Kasumi-1 (cell line): ENCODE results near the gene SEMA3D.
"Not testable (repeated sequence)": the region's sequence is repeated elsewhere in the genome, so short reads cannot be mapped to it uniquely, and the experiment has no call there.

Experiments
- DNase-seq, 2 experiments: peaks; one replicate each; lab custom pipeline; 2025; lab: John Stamatoyannopoulos, UW

The SEMA3D gene

DNA sequence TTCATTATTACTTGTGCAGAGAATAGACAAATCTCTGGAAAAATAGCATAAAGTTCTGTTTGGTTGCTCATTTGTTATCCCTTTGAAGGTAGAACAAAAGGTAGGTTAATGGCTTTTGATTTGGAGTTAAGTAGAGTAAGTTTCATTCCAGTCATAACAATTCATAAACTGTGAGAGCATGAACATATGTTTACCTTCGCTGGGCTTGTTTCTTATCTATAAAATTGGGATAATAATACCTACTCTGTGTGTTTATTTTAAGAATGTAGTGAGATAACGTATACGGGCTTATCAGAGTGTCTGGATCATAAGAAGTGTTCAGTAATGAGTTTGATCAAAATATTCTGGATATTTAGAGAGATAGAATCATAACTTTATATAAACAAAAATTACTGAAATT is 155.4 kb downstream of the SEMA3D start:
- no peak for DNase-seq

DNA sequence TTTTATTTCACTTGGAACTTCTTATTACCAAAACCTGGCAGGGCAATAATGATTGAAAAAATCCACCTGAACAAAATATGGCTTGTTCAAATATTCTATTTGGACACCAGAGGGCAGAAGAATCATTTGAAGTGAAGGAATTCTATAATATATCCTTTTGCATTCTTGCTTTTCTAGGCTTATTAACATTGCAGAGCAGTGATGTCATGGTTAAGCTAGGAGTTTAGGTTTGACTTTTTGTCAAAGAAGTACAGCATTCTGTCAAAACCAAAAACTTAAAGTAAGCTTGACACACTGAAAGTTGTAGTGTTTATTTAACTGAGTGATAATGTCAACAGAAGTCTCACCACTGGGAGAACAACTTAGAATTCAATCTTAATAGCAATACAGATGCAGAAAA is 156.0 kb downstream of the SEMA3D start:
- DNase-seq = peak; percentile 39 to 63

DNA sequence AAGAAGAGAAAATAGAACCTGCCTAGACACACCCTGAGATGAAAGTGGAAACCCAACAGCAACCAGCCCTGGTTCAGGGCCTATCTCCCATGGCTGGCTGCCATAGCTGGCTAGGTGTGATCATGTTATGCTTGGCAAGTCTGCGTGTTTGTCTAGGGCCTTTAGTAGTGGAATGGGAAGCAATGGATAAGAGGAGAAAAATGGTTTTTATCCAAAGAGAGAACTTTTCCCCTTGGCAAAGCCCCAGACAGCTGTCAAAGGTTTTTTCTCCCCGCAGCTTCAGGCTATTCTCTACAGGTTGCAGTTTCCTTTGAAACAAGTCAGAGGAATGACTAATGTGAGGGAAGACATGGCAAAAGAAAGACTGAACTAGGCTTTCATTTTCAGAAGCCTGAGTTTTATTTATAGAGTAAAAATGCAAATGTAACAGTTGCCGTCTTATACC is 161.5 kb downstream of the SEMA3D start:
- no peak for DNase-seq

DNA sequence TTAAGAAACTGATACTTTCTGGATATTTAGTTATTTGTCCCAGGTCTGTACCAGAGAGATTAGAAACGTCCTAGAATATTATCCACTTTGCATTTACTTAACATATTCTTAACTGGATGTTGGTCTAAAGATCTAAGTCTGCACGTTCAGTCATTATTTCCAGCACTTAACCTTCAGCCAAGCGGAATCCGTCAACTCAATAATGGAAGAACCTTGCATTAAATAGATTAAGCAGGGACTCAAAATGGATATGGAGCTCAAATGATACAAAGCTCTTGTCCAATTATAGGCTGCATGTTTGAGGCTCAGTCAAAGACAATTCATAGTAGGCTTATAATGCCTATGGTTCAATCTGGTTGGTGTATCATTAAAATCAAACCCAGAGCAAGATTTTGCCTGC is 162.9 kb downstream of the SEMA3D start:
- DNase-seq = no peak

DNA sequence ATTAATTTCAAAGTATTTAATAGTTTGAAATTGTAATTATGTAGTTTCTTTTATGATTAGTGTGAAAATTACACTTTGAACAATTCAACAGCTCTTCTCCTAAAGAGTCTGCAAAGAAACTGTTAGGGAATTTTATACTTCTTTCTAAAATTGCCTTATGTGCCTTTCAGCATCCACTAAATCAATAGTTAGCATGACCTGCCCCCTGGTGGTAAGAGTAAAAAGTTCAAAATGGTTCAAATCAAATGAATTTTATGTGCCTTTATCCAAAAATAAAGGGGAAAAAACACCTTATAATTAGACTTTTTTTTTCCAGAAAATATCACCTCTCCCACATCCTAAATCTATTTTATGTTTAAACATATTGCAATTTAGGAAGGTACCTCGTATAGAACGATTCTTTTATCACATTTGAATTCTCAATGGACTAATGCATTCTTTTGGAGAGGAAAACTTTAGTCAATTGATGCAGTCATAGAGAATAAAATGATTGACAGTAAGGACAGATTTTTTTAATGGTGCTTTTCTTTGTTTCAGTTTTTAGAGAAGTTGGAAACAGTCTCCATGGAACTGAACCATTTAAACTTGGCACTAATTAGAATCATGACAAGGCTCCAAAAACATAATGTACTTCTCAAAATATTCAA is 163.7 kb downstream of the SEMA3D start:
- peak; percentile 48 to 60 for DNase-seq

DNA sequence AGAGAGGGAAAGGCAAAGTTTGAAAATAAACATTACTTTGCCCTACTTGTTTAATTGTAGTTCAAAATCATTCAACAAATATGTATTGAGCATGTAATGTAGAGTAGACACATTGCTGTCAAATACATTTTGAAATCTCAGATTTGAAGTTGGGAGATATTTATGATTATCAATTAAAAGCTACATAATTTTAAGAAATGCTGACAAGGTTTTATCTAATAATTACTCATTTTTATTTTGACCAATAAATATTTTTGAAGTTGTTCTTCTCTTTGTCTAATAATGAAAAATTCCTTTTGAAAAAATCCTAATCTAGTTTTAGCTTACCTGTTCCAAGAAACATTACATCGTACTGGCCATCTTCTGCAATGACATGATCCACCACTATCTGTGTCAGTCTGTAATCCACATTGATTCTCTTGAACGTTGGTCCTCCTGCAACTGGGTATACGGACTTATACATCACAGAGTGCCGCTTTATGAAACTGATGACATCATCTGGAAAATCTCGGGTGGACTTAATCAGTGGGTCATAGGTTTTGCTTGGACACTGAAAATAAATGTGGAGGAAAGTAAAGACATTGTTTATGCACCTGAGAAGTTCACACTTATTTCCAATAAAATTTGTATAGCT is 164.7 kb downstream of the SEMA3D start:
- no peak for DNase-seq

DNA sequence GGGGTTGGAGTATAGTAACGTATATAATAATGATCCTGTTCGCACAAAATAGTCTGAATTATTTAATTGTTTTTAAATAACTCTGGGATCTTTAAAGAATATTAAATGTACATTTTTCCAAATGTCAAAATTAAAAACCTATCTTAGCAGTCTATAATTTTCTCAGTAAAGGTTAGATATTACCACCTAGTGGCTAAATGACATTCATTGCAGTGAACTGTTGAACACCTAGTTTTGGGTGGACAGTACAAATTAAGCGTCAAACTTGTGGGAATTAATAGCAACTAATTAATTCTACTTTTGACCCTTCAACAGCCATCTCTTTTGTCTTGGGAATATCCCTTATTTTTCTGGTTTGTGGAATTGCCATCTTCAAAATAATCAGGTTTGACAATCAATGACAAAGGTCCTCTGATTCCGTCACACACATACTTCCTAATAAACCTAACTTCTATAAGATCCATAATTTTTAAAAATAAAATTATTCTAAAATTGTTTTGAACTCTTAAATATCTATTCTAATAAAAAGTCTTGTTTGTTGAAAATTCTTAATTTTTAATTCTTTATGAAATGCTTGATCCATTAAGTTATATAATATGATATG is 165.7 kb downstream of the SEMA3D start:
- peak; percentile 33 to 56 for DNase-seq

DNA sequence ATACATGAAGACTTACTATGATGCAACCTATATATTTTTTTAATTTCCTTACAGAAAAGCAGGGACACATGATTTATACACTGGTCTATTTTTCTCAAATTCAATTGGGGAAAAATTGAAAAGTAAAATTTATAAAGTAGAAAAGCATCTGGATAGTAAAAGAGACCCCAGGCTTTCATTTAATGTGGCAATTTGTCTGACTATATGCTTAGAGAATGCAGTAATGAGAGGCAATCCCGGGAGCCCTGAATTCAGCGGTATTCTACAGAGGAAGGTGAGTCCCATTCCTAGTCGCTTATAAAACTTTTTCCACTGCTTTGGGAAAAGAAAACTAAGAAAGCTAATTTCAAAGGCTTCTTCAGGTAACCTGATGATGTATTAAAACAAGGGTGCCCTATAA is 167.1 kb downstream of the SEMA3D start:
- DNase-seq = no peak

DNA sequence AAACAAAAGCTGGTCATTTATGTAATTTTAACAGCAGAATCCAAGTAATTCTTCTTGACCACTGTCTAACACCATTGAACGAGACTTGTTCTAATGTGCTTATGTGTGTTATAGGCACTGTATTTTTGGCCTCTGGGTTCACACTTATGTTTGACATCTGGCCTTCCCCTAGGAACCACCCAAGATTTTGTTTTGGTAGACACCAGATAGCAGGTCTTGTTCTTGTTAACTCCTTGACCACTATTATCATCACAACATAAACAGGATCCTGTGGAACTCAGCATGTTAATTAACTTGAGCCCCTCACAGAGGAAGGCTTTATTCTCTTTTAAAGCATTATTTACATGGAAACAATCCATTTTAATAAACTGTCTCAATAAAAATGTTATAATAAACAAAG is 167.7 kb downstream of the SEMA3D start:
- no peak for DNase-seq

DNA sequence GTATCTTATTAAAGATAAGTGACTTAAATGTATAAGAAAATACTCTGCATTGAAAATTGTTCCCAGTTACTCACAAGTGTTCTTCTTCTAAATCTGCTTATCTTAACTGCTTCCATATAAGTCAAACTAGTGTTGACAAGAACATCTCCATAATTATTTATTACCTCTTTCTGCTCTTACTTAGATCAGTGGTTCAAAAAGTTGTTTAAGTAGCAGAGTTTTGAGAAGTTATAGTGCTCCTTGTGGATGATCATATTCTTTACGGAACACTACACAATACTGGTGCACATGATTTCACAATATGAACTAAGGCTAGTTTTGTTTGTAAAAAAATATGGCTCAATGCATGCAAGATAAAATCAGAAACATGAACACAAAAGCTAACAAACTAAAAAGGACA is 168.4 kb downstream of the SEMA3D start:
- DNase-seq = no peak

DNA sequence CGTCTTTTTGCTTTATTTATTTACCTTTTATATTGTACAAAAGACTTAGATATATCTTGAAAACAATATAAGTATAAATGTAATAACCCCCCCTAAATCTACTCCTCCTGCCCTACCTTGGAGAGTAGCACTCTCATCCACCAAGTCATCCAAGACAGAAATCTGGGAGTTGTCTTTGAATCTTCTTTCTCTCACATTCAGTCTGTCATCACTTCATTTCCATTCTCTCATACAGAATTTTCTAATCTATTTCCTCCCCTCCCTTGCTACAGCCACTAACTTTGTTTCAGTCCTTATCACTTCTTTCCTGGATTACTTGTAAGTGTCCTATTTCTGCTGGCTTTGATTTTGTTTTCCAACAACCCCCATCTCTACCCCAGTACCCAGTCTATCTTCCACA is 170.6 kb downstream of the SEMA3D start:
- no peak for DNase-seq

DNA sequence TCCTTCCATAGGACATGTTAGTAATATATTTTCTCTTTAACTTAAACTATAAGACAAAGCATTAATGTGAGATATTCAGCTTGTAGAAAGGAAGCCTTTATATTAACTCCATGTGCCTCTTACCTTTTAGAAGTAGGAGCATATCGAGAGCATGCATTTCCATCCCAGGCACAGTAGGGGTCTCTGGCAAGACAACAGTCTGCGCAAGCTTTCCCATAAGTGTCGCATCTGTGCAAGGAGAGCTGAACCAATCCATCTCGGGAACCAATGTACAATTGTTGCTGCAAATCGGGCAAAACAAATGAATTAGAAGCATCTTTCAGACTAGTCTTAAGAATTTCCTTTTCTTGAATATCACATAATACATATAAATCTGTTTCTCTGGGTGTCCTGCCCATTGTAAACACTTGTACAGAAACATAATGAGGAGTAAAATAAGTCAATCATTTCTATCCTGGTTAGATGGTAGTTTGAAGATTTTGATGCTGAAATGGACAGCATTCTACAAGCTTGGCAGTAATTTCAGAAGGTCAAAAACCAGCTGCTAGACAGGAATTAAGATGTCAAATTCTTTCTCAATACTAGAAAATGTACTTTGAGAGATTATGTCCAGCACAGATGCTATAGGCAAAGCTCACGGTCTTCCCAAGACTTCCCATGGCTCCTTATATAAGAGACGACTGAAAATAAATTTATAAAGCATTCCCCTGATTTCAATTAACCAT is 171.8 kb downstream of the SEMA3D start:
- peak; percentile 11 to 13 for DNase-seq

DNA sequence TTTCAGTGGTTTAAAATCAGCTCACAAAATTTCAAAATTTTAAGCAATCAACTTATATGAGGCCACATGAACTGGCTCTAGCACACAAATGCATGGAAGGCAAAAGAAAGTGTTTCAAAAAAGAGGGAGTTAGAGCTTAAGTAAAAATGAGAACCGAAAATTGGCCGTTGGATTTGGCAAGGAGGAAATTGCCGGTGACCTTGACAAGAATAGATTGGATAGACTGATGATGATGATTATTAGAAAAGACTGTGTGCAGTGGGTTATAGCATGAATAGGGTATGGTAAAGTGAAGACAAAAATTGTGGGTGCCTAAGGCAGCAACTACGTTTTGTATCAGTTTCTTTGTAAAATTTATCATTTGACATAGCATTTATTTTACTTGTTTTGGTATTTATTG is 175.7 kb downstream of the SEMA3D start:
- DNase-seq = no peak

DNA sequence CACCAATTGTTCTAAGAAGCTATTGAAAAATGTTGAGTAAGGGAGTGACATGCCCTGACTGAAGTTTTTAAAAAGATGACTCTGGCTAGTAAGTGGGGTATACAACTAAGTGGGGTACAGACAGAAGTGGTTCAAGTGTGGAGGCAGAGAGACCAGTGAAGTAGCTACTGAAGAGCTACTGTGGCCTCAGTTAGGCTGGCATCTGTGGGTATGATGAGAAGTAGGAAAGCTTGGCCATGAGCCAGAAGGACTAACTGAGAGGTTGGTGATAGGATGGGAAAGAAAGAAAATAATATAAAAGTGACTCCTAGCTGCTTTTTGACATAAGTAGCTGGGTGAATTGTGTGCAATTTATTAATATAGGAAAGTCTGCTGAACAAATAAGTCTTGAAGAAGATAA is 176.6 kb downstream of the SEMA3D start:
- DNase-seq = no peak

DNA sequence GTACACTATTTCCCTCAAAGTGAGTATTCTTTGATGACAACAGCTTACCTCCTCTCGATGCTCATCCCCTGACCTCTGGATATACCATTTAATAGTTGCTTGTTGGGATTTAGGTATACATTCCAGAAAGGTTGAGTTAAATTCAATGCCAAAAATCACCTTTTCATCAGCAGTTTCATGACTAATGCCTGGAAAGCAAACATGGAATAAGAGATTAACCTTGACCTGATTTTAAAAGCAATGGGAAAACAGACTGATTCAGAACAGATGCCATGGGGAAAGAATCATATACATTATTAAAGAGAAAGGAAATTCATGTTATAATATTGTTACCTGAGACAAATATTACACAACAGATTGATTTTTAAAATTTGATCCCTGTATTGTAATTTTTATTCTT is 180.1 kb downstream of the SEMA3D start:
- no peak for DNase-seq

DNA sequence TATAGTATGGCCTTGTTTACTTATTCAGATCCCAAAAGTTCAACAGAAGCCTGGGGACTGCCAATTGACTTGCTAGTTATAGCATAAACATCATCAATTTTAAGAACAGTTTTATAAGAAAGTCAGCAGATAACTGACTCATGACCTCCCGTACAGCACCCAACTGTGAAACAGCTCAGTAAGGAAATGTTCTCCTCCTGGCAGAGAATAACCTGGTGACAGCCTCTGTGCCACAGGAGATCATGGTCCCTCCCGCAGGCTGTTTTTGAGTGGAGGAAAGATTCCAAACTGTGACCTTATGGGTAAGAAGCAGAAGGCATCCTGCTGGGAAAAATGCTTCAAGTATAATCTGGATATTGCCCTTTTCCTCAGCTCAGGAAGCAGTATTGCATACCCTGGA is 182.5 kb downstream of the SEMA3D start:
- DNase-seq = no peak

DNA sequence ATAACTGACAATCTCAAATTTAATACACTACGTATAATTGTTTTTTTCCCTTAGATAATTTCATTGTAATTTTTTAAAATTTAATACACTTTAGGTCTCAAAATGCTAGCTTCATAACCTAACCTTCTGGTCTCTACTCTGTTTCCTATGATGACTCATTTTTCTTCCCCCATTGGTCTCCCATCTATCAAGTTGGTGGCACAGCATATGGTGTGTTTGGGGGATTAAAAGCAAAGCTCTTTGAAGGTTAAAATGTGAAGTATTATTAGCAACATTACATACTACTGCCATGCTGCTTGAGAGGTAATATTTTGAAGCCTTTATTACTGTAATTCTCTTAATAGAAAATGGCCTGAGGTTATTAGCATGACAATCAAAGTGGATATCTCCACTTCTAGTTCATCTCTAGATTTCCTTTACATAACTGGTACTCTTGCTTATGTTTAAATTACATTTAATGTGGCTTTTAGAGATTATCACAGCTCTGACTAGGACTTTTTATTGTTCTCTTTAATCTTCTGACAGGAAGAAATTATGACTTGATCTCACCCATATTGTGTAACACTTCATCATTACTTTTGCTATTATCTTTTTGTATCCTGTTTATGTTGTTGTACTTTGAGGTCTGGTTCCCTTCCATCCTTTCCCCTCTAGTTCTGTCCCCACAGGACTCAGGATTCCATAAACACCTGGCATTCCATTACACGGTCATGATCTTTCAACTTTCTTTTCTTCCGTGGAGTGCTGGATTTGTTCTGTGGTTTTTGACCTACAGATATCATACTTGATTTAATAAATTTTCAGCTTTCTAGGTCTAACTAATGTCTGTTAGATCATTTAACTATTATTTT is 185.1 kb downstream of the SEMA3D start:
- no peak for DNase-seq

DNA sequence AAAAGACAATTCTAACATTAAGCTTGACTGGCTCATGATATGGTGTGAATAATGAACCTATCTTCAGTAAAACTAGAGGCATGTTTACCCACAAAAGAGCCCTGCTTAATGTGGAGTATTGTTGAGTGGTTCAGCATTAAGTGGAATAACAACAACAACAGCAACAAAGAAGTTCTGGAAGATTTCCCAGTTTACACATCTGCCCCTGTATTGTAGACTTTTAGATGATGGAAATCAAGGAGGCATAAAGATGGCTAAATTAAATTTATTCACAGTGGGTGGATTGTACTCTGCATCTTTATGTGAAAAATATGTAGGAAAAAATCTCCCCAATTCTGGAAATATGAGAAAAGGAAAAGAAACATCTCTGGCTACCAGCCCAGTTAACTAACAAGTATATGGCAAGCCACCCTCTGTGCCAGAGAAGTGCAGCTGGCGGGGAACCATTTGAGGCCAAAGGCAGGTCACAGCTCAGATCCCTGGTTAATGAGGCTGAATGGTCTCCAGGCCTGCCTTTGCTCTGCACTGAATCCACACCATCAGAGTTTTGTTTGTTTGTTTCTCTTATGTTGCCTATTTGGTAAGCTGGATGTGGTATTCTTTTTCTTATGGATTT is 186.0 kb downstream of the SEMA3D start:
- no peak for DNase-seq

DNA sequence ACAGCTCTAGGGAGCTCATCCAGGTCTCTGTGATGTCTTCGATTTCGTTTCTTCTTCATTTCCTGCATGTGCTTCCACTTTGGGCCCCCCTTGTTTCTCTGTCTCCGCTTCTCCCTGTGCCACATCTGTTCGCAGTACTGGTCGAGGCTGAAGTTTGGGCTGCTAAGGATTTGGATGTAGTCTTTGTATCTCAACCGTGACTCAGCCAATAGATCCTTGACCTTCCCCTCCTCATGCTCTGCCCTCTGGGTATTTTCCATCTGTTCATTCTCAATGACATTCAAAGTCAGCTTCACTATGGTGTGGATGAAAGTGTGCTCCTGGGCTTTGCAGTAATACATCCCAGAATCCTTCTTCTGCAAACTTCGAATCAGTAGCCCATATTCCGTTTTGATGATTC is 187.4 kb downstream of the SEMA3D start:
- no peak for DNase-seq

DNA sequence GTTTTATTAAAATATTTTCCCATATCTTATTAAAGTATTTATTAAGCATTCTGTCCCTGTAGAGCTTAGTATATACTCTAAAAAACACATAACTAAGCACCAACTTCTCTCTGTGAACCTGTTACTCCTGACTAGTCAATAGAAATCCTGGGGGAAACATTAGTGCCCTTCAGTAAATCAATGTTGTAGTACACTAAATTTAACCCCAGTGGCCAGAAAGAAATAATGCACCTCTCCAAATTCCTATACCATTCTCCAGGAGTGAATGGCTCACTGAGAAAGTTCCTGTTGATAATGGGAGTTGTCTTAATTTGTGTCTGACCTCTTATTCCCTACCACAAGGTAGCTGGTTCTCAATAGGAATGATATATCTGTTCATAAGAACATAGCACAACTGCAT is 188.2 kb downstream of the SEMA3D start:
- DNase-seq = peak in 1 of 2 experiments; percentile 15

DNA sequence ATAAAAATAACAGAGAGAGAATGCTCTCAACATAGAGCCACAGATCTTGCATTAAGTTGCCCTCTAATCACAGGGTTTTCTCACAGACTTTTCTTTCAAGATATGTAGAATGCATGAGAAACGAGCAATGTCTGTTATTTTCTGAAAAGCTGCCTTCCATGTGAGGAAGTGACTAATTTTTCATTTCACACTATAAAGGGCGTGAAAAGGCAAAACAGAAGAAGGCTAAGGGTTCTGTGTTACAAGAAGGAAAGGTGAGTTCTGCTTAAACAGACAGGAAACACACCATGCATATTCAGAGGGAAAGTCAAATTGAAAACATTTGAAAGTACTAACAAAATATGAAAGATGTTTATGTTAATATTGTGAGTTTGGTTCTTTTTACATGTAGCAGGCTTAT is 189.2 kb downstream of the SEMA3D start:
- no peak for DNase-seq

DNA sequence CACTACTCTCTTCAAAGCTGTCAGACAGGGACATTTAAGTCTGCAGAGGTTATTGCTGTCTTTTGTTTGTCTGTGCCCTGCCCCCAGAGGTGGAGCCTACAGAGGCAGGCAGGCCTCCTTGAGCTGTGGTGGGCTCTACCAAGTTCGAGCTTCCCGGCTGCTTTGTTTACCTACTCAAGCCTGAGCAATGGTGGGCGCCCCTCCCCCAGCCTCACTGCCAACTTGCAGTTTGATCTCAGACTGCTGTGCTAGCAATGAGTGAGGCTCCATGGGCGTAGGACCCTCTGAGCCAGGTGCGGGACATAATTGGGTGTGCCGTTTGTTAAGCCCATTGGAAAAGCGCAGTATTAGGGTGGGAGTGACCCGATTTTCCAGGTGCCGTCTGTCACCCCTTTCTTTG is 193.9 kb downstream of the SEMA3D start:
- DNase-seq = not testable (repeated sequence)
